GF-D8 (cell line): ENCODE results near the gene MIS18A.
"Not testable (repeated sequence)": the region's sequence is repeated elsewhere in the genome, so short reads cannot be mapped to it uniquely, and the experiment has no call there.

Source experiments
- DNase-seq: peaks from one replicate; lab custom pipeline; 2025; lab: John Stamatoyannopoulos, UW

Gene MIS18A

GRCh38 chr21:32278518-32279376, at the start of gene MIS18A:
Gene MIS18A (minus strand): TSS chr21:32279049. CDS start chr21:32279014, 35 bp downstream.
- peak; percentile 85 for DNase-seq

DNA sequence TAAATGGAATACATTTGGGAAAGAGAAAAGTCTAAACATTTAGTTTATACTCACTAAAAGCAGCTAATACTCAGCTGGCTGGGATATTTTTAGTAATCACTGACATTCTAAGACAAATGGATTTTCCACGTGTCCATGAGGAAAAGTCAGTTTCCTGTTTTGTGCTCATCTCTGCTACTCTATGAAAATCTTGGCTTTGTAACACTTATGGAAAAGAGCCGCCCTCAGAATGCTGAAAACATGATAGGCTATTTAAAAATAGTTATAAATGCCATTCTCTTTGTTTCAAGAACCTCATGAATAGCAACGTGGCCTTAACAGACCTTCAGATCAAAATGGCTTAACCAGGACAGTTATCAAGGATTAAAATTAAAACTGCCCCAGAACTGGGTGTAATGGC, 49.7 kb upstream of the MIS18A start:
- no peak for DNase-seq

- no peak for DNase-seq
These were observed 46.9 kb upstream of the MIS18A start for GRCh38 chr21:32325706-32326105.

DNA sequence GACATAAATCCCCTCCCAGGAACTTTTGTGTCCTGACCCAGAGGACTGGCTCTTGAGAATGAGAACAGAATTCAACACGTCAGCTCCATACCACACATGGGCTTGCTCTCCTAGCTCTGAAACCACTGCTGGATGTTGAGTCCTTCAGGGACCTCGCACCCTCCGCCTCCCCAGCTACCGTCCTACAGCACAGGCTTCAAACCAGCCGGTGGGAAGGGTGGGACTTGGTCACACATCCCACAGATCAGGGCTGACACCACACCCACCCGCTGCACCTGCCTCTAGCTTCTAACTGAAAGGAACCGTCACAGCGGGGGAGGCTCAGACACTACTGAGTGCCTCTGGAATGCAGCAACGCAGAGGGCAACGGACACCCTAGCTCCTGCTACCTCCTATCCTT, 43.8 kb upstream of the MIS18A start:
- no peak for DNase-seq

GRCh38 chr21:32322103-32322502, 43.3 kb upstream of the MIS18A start:
- no peak for DNase-seq

DNA sequence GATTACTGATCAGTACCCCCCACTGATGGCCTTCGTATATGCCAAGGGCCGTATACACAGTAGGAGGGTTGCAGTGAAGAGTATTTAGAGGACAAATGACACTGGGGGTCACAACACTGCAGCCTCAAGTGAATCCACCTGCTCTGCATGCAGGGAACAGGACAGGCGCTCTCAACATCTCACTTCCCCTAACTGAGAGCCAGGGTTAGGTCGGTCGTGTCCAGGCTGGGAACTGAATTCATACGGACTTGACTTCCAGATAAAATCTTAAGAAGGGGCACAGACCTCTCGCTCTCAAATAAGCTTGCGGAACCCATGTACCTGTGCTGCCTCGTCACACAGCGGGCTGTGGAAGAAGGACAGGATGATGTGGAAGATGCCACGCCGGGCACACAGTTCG, 42.6 kb upstream of the MIS18A start:
- no peak for DNase-seq

GRCh38 chr21:32320726-32321125, 41.9 kb upstream of the MIS18A start:
- no peak for DNase-seq

DNA sequence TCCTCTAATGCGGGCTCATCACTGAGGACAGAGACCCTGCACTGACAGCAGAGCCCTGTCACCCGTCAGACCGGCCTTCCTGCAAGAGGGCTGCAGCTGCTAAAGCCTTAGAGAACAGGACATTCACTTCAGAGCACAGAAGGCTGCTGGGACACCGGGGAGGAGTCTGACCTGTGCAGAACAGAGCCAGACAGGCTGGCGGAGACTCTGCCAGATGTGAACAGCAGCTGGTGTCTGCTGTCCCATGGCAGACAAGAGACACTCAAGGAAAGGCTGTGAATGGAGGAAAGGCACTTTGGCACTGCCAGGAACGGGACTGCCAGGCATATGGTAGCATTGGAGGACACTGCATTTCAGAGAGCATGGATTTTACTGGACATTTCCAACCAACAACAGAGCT, 41.2 kb upstream of the MIS18A start:
- no peak for DNase-seq

DNA sequence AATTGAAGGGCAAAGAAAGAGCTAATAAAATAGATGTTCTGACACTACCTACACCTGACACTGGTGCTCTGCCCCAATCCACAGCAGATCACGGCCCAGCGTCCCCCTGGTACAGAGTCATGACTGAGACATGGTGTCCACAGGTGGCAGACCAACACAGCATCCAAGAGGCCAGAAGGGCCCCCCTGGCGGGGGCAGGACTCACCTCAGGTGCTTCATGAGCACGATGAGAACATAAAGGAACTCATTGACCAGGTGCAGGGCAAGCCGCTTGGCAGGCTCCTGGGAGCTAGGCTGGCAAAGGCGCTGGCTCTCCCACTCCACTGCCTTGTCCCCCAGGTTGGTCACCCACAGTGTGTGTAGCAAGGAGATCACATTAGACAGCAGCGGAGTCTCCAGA, 40.2 kb upstream of the MIS18A start:
- no peak for DNase-seq

- no peak for DNase-seq
These were observed 38.9 kb upstream of the MIS18A start for GRCh38 chr21:32317726-32318125.

GRCh38 chr21:32316361-32317215, 37.7 kb upstream of the MIS18A start:
- DNase-seq = no peak

- DNase-seq = no peak
These were observed 36.8 kb upstream of the MIS18A start for GRCh38 chr21:32315511-32316281.

DNA sequence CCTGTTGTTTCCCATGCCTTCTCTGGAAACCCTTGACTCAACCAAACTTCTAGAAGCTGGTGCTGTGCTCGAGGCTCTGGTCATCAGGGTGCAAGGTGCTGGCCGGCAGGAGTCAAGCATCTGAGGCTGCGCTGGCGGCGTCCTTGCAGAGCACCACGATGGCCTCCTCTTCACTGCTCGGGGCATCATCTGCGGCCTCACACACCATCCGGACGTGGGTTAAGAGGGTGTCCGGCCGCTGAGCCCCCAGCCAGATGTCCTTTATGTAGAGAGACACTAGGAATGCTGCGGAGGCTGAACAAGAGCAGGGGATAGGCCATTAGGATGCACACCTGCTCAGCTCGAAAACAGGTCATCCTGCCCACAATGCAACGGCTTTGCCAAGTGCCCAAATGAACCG, 36.0 kb upstream of the MIS18A start:
- no peak for DNase-seq

DNA sequence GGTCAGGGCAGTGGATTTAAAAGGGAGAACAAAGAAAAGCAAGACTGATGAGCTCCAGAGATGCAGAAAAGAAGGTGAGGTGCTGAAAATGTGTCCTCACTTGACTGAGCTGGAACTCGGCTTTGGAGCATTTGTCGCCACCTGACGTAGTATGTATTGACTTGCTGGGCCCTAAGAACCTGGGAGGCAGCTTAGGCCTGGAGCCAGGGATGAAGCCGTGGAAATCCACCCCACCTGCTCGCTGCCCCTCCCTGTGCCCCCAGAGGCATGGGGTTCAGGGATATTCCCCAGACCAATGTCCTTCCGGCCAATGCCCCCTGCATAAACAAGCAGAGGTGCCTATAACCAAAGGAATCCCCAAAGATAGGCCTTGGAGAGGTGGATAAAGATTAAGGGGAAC, 34.1 kb upstream of the MIS18A start:
- no peak for DNase-seq

- DNase-seq = no peak
These were observed 33.5 kb upstream of the MIS18A start for GRCh38 chr21:32312326-32312725.

DNA sequence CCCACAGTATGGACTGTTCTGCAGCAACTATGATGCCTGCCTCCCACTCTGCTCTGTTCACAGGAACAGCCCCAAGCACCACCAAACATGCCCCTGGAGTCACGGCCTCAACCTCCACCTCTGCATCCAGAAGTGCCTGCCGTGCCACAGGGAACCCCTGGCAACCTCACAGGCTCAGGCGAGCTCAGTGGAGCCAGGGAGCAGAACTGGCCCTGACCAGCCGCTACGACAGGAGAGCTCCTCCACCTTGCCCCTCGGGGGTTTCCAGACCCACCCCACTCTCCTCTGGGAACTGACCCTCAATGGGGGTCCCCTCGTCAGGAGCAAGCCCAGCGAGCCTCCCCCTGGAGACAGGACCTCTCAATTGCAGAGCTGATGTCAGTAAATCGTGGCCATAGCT, 32.8 kb upstream of the MIS18A start:
- DNase-seq = no peak

GRCh38 chr21:32310976-32311375, 32.1 kb upstream of the MIS18A start:
- not testable (repeated sequence) for DNase-seq

DNA sequence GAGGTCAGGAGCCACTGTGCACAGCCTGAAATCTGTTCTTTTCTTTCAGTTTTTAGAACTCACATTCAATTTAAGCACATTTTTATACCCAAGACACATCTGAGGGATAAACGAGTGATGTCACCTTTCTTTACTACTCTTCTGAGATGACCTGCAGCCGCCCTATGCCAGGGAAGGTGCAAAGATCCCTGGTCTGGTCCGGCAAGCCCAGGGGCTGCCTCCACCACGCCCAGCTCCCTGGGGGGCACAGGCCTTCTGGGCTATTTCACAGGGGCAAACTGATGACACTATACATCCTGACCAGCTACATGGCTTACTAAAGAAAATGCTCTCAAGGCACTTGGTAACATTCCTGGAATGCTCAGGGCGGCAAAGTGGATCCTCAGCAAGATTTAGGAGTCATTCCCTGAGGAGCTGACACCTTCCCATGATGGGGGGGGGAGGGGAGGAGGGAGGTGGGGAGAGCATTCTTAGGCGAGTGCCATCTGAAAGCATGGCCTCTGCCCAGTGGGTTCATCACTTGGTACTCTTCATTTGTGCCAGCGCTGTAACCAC, 31.1 kb upstream of the MIS18A start:
- no peak for DNase-seq

DNA sequence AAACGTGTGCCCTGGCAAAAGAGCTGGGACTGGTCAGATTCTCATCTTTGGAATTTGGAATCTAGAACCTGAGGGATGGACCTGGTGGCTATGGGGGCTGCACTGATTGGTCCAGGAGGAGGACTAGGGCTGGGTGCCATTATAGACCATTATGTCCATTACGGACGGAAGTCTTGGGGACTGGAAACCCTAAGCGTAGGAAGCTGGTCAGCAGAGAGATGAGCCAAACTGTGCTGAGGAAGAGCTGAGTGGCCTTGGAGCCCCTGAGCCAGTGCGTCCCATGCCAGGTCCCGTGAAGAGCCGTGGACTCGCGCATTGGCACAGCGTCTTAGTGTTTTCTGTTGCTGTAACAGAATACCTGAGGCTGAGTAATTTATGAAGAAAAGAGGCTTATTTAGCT, 29.8 kb upstream of the MIS18A start:
- no peak for DNase-seq

- DNase-seq = no peak
These were observed 28.9 kb upstream of the MIS18A start for GRCh38 chr21:32307706-32308105.

GRCh38 chr21:32306021-32306780, 27.4 kb upstream of the MIS18A start:
- DNase-seq = no peak
